BLaER1 treated with 17β-estradiol and CSF1 and Interleukin-3, amounts not matched to agents 10 nM and 100 nM (cell line): Measurements from ENCODE around the gene ZC2HC1C.
A peak's percentile ranks its signal among the peaks of the same experiment; 100 is the strongest.

Experiments used
- H3K27ac ChIP-seq, 11 experiments: shearing (Covaris generic); formaldehyde crosslinking; 2 replicates each; pipeline ENCODE4 v1.8.1; 2022
- H3K27me3 ChIP-seq, 11 experiments: shearing (Covaris generic); formaldehyde crosslinking; 2 replicates each; pipeline ENCODE4 v1.8.1; 2022
- H3K36me3 ChIP-seq, 11 experiments: shearing (Covaris generic); formaldehyde crosslinking; 2 replicates each; pipeline ENCODE4 v1.8.1; 2022
- H3K4me1 ChIP-seq, 10 experiments: shearing (Covaris generic); formaldehyde crosslinking; 2 replicates each; pipeline ENCODE4 v1.8.1; 2022
- H3K4me2 ChIP-seq, 11 experiments: shearing (Covaris generic); formaldehyde crosslinking; 2 replicates each; pipeline ENCODE4 v1.8.1; 2022
- H3K4me3 ChIP-seq, 10 experiments: shearing (Covaris generic); formaldehyde crosslinking; 2 replicates each; pipeline ENCODE4 v1.8.1; 2022
- H3K9ac ChIP-seq, 11 experiments: shearing (Covaris generic); formaldehyde crosslinking; 2 replicates each; pipeline ENCODE4 v1.8.1; 2022
- H3K9me3 ChIP-seq, 11 experiments: shearing (Covaris generic); formaldehyde crosslinking; replicated peaks in 1 of 11; 2 replicates each; pipeline ENCODE4 v1.8.1; 2022
- H4K20me1 ChIP-seq, 11 experiments: shearing (Covaris generic); formaldehyde crosslinking; 2 replicates each; pipeline ENCODE4 v1.8.1; 2022
- Cebpa-rat ChIP-seq, 11 experiments: shearing (Covaris generic); IDR thresholded peaks; 2 replicates each; pipeline ENCODE4 v1.8.1; 2022

ZC2HC1C gene

DNA sequence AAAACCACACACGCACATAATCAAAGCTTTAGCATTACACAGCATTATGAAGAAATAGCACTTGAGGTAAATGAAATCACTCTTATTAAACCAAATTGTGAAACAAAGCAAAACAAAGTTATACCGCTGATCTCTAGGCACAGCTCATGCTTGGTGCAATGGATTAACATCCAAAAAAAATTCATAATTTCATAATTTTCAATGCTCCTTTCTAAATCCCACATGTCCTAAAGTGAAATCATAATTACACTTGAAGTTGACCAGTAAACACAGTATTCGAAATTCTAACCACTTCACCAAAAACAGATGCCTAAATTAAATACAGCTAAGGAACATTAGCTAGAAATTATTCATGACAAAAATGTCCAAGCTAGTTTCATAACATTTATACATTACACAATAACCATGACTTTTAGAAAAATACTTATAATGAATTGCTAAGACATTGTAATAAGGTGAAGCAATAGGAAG lies 19.7 kb upstream of the ZC2HC1C start:
- H3K4me2 ChIP-seq = peak overlapping the region in 1 of 11 experiments; percentile 78; a peak in 4 of 22 replicates
- H3K36me3 ChIP-seq = peaks cover 0 to 15% (median 0%) of the 10 kb centered on the region in 11 experiments; a peak in 4 of 22 replicates
- H3K4me3 ChIP-seq = no peak overlapping the region
- no peak overlapping the region for H3K9ac ChIP-seq
- peaks cover 0 to 15% (median 10%) of the 10 kb centered on the region in 10 experiments; a peak in 10 of 20 replicates for H3K4me1 ChIP-seq
- peaks cover 18 to 36% (median 33%) of the 10 kb centered on the region in 11 experiments for H3K27me3 ChIP-seq
- TF ChIP-seq Cebpa-rat (IDR thresholded peaks at IDR 0.05) = no peak
- H4K20me1 ChIP-seq = no peaks in the 10 kb centered on the region
- H3K9me3 ChIP-seq = peaks cover 0 to 7% (median 0%) of the 10 kb centered on the region in 11 experiments; a peak in 1 of 22 replicates
- no peak overlapping the region for H3K27ac ChIP-seq

DNA sequence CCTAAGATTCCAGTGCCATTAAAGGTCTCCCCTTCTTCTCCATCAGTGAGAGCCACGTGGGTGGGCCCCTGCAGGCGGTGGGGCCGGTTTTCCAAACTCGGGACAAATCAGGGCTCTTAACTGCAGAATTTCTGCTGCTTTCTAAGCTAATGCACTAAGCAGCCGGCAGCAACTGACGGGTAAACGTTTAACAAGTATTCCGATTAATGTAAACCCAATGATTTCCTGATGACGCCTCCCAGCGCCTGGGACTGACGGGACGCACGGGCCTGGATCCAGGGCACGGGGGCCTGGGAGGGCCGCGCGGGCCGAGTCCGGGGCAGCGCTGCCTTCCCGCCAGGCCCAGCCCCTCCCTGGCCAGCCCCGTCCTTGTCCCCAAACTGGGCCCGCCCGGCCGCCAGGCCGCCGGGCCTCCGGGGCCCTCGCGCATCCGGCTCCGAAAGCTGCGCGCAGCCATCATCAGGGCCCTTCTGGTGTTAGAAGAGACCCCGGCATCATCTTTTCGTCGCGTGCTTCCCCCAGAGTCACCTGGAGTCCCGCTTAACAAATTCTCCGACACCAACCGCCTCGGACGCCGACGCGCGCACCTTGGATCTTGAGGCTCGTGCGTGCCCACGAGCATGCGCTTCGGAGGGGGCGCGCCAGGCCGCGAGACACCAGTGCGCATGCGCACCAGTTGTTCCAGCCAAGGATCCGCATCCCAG lies 18.4 kb upstream of the ZC2HC1C start, which contains the start of gene MLH3:
TSS of gene MLH3 (minus strand) at position 616 of the 704 bp plus-strand sequence. CDS start 1,812 bp downstream, outside the sequence.
- Histone ChIP-seq H3K9ac (peak within 1 kb of the TSS; percentile 66 to 83 (median 80)), H3K27me3 (peaks cover 18 to 36% (median 33%) of the 10 kb centered on the region in 11 experiments), H3K9me3 (peaks cover 0 to 7% (median 0%) of the 10 kb centered on the region in 11 experiments; a peak in 1 of 22 replicates), H3K4me1 (peaks cover 0 to 15% (median 10%) of the 10 kb centered on the region in 10 experiments; a peak in 10 of 20 replicates), H3K4me2 (peak within 1 kb of the TSS; percentile 71 to 85 (median 78)), H3K36me3 (peaks cover 0 to 17% (median 3%) of the 10 kb centered on the region in 11 experiments; a peak in 6 of 22 replicates), H3K27ac (peak within 1 kb of the TSS; percentile 39 to 79 (median 78); a peak in 21 of 22 replicates), H3K4me3 (peak within 1 kb of the TSS; percentile 56 to 73 (median 63)), H4K20me1 (no peaks in the 10 kb centered on the region)
- TF ChIP-seq Cebpa-rat (IDR thresholded peaks at IDR 0.05) = no peak

DNA sequence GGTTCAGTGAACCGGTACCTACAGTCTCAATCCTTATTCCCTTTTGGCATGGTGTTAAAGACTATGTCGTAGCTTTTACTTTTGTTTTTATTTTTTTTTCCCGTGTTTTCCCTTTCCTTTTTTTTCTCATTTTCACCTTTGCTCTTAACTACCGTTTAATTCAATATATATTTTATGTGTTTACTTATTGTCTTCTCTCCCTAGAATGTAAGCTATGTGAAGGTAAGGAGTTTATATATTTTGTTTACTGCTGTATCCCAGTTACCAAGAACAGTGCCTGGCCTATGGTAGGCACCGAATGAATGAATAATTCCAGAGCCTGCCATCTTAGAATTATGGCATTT lies 17.9 kb upstream of the ZC2HC1C start:
- Histone ChIP-seq H3K9me3 (peaks cover 0 to 7% (median 0%) of the 10 kb centered on the region in 11 experiments; a peak in 1 of 22 replicates), H3K4me2 (peak overlapping the region; percentile 71 to 85 (median 78)), H3K27ac (peak overlapping the region in 7 of 11 experiments; percentile 65 to 79 (median 78); a peak in 7 of 22 replicates), H3K9ac (peak overlapping the region in 9 of 11 experiments; percentile 66 to 83 (median 80); a peak in 12 of 22 replicates), H3K4me3 (peak overlapping the region; percentile 56 to 73 (median 63)), H4K20me1 (no peaks in the 10 kb centered on the region), H3K36me3 (peaks cover 0 to 21% (median 5%) of the 10 kb centered on the region in 11 experiments; a peak in 7 of 22 replicates), H3K27me3 (peaks cover 18 to 36% (median 33%) of the 10 kb centered on the region in 11 experiments), H3K4me1 (peaks cover 0 to 15% (median 10%) of the 10 kb centered on the region in 10 experiments; a peak in 10 of 20 replicates)
- no peak for TF ChIP-seq Cebpa-rat (IDR thresholded peaks at IDR 0.05)

DNA sequence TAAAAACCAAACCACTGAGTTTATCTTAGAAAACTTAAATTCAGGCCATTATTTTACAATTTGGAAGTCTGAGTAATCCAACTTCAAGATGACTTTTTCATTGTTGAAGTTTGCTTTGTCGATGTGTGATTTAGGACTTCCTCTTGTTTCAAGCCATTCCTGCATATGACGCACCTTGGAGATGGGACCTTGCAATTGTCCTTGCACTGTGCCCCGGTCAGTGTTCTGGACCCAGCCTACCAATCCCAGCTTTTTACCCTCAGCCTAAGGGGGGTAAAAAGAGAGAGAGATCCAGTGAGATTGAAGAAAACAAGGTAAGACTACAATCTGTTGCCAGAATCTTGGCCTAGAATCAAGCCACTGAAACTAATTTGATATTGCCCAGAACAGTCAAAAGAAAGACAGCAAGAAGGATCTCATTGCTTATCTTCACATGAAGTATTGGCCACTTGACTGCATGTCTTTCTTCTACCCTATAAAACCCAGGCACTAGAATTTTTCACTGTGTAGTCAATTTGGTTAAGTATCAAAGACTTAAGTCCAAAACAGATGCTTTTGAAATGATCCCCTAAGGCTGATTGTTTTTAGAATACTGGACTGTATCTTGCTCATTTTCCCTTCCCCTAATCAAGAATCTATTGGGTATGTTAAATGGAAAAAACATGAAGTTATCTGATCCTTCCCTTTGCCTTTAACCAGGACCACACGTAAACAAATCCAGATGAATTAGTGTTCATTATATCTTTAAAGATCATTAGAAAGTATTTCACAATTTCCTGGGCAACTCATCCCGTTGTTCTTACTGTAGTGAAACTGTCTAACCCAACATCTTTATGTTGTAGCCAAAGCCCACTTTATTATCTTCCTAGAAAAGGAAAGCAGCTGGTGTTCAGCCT lies 15.8 kb upstream of the ZC2HC1C start:
- Histone ChIP-seq H4K20me1 (no peaks in the 10 kb centered on the region), H3K4me3 (no peak overlapping the region), H3K36me3 (peaks cover 0 to 24% (median 5%) of the 10 kb centered on the region in 11 experiments; a peak in 8 of 22 replicates), H3K4me2 (no peak overlapping the region), H3K27me3 (peaks cover 18 to 36% (median 33%) of the 10 kb centered on the region in 11 experiments), H3K9me3 (peaks cover 0 to 7% (median 0%) of the 10 kb centered on the region in 11 experiments; a peak in 1 of 22 replicates), H3K4me1 (peaks cover 0 to 15% (median 10%) of the 10 kb centered on the region in 10 experiments; a peak in 10 of 20 replicates), H3K27ac (no peak overlapping the region), H3K9ac (no peak overlapping the region)
- TF ChIP-seq Cebpa-rat (IDR thresholded peaks at IDR 0.05) = no peak

DNA sequence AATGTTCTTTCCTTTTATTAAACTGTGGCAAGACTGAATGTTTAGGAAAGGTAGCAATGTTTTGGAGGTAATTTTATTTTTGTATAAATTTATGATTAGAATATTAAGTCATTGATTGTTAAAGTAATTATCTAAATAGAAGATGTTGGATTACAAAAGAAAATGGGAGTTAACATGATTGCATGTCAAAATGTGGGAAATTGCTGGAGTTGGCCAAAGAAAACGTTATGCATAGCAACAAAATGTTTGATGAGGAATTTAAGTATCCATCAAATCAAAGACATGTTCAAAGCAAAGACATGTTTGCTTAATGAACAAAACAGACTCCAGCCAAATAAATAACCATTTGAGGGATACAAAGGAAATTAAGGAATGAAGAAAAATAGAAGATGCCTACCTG lies 15.0 kb upstream of the ZC2HC1C start:
- H3K9me3 ChIP-seq = peaks cover 0 to 7% (median 0%) of the 10 kb centered on the region in 11 experiments; a peak in 1 of 22 replicates
- H3K4me3 ChIP-seq = no peak overlapping the region
- TF ChIP-seq Cebpa-rat (IDR thresholded peaks at IDR 0.05) = no peak
- peaks cover 18 to 34% (median 31%) of the 10 kb centered on the region in 11 experiments for H3K27me3 ChIP-seq
- no peak overlapping the region for H3K27ac ChIP-seq
- H3K4me2 ChIP-seq = no peak overlapping the region
- H4K20me1 ChIP-seq = no peaks in the 10 kb centered on the region
- peaks cover 0 to 31% (median 4%) of the 10 kb centered on the region in 11 experiments; a peak in 9 of 22 replicates for H3K36me3 ChIP-seq
- no peak overlapping the region for H3K9ac ChIP-seq
- H3K4me1 ChIP-seq = peaks cover 0 to 15% (median 10%) of the 10 kb centered on the region in 10 experiments; a peak in 10 of 20 replicates

DNA sequence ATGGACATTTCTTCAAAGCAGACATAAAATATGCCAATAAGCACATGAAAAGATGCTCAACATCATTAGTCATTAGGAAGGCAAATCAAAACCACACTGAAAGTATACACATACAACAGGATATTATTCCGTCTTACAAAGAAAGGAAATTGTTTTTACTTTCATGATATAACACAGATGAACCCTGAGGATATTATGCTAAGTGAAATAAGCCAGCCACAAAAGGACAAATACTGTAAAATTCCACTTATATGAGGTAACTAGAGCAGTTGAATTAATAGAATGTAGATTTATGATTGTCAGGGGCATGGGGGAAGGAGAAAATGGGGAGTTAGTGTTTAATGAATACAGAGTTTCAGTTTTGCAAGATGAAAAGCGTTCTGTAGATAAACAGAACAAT lies 9.8 kb upstream of the ZC2HC1C start:
- no peak overlapping the region for H3K4me2 ChIP-seq
- no peak overlapping the region for H3K4me3 ChIP-seq
- peaks cover 9 to 17% (median 14%) of the 10 kb centered on the region in 10 experiments; a peak in 19 of 20 replicates for H3K4me1 ChIP-seq
- no peaks in the 10 kb centered on the region for H3K27me3 ChIP-seq
- H3K27ac ChIP-seq = no peak overlapping the region
- no peaks in the 10 kb centered on the region for H4K20me1 ChIP-seq
- H3K9ac ChIP-seq = no peak overlapping the region
- H3K9me3 ChIP-seq = peaks cover 6 to 13% (median 10%) of the 10 kb centered on the region in 11 experiments; a peak in 17 of 22 replicates
- peaks cover 0 to 40% (median 22%) of the 10 kb centered on the region in 11 experiments; a peak in 19 of 22 replicates for H3K36me3 ChIP-seq
- TF ChIP-seq Cebpa-rat (IDR thresholded peaks at IDR 0.05) = no peak

DNA sequence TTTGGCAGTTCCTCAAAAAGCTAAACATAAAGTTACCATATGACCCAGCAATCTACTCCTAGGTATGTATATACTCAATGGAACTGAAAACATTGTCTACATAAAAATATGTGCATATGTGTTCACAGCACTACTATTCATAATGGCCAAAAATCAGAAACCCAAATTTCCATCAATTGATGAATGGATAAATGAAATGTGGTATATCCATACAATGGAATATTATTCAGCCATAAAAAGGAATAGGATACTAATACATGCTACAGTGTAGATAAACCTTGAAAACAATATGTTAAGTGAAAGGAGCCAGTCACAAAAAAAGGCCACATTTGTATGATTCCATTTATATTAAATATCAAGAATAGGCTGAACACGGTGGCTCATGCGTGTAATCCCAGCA lies 9.0 kb upstream of the ZC2HC1C start:
- H3K4me3 ChIP-seq = no peak overlapping the region
- peaks cover 6 to 13% (median 10%) of the 10 kb centered on the region in 11 experiments; a peak in 17 of 22 replicates for H3K9me3 ChIP-seq
- peaks cover 9 to 17% (median 14%) of the 10 kb centered on the region in 10 experiments; a peak in 19 of 20 replicates for H3K4me1 ChIP-seq
- no peaks in the 10 kb centered on the region for H4K20me1 ChIP-seq
- no peak overlapping the region for H3K9ac ChIP-seq
- no peak overlapping the region for H3K27ac ChIP-seq
- no peak overlapping the region for H3K4me2 ChIP-seq
- H3K27me3 ChIP-seq = no peaks in the 10 kb centered on the region
- peaks cover 0 to 38% (median 22%) of the 10 kb centered on the region in 11 experiments; a peak in 19 of 22 replicates for H3K36me3 ChIP-seq
- no peak for TF ChIP-seq Cebpa-rat (IDR thresholded peaks at IDR 0.05)

DNA sequence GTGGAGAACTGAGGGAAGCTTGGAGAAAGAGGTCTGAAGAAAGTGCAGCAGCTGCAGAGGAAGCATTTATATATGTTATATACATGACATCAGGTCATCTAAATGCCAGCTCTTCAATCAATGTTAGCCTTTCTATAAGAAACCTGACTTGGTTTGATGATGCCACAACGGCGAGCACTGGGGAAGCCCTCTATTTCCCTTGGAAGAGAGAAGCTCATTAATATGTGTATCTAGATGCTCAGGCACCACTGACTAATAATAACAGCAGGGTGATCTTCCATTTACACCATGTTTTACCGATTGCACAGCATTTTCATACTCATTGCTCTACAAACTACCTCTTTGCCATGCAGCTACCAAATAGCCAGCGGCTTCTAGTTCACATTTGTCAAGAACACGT lies 6.4 kb upstream of the ZC2HC1C start:
- Histone ChIP-seq H3K27me3 (peaks cover under 1 to 10% (median 7%) of the 10 kb centered on the region in 11 experiments; a peak in 20 of 22 replicates), H3K9ac (peak overlapping the region; percentile 72 to 85 (median 81); a peak in 20 of 22 replicates), H3K27ac (peak overlapping the region in 6 of 11 experiments; percentile 63 to 80 (median 76); a peak in 7 of 22 replicates), H3K4me1 (peaks cover 12 to 32% (median 15%) of the 10 kb centered on the region in 10 experiments; a peak in 19 of 20 replicates), H4K20me1 (no peaks in the 10 kb centered on the region), H3K9me3 (peaks cover 6 to 13% (median 10%) of the 10 kb centered on the region in 11 experiments; a peak in 17 of 22 replicates), H3K4me2 (peak overlapping the region; percentile 75 to 98 (median 95)), H3K4me3 (peak overlapping the region; percentile 73 to 90 (median 82)), H3K36me3 (peaks cover 0 to 36% (median 22%) of the 10 kb centered on the region in 11 experiments; a peak in 19 of 22 replicates)
- TF ChIP-seq Cebpa-rat (IDR thresholded peaks at IDR 0.05) = no peak
